Stimulated activated naive CD4-positive, alpha-beta T cell (primary cell): ENCODE measurements around the gene FARP2.
"Not testable (repeated sequence)": the region's sequence is repeated elsewhere in the genome, so short reads cannot be mapped to it uniquely, and the experiment has no call there.

Experiments
- DNase-seq, 6 experiments: peaks; one replicate each; lab custom pipeline; 2025; lab: John Stamatoyannopoulos, UW

Gene FARP2

DNA sequence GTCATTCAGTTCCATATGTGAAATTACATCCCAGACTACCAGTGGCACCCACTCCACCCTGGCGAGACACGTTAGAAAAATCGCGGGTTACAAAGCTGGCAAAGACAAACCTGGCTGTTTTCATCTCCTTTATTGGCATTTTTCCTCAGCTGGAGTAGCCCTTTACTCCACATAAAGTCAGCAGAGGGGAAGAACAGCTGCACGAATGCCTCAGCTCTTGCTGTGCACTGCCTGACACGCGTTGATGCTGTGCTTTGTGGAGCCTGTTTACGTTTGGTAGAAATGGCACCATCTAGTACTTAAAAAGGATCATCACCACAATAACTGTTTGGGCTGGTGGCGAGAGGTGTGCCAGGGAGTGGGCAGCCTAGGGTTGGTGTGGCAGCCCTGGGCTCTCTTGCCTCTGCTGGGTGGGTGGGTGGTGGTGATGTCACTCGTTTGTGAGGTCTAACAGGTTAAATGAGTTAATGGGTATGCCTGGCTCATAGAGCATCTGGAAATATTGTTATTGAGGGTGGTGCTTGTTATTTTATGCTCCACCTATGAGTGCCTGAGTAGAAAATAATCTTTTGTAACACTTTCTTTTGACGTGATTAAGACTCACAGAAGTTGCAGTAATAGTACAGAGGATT lies 16.4 kb downstream of the FARP2 start:
- DNase-seq, result no peak

DNA sequence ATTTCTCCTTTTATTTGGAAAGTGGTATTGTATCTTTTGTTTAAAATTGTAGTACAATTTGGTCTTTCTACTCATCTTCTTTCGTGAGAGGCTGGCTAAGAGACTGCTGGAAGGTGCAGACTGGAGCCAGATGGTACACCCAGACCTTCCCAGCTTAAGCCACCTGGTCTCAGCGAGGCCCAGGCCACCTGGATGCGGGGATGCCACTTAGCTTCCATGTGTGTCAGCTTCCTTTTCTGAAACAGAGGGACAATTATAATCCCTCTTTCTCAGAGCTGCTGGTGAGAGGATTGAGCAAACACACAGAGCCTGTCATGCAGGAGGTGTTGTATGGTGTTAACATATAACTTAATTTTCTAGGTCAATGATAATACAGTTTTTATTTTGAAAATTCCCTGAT lies 17.4 kb downstream of the FARP2 start:
- DNase-seq, result no peak

DNA sequence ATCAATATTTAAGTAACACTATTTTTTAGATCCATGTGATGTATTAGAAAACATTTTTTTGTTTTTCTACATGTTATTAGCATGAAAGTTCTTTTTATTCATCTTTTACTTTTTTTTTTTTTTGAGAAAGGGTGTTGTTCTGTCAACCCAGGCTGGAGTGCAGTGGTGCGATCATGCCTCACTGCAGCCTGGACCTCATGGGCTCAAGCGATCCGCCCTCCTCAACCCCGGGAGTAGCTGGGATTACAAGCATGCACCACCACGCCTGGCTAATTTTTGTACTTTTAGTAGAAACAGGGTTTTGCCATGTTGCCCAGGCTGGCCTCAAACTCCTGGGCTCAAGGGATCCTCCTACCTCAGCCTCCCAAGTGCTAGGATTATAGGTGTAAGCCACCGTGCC lies 17.8 kb downstream of the FARP2 start:
- not testable (repeated sequence) for DNase-seq

DNA sequence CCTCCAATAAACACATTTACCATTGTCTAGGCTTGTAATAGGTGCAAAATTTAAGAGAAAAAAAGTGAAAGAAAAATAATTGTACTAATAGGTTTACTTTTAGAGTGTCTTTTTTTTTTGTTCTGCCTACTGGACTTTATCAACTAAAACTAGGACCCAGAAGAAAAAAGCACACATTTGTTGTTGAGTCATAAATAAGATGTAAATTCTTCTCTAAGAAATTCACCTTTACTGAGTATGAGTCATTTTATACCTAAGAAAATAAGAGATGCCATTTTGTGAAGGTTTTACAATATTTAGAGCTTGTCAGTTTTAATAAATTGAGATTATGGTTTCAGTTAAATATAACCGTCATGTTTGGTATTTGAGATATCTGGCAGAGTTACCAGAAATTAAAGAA lies 19.2 kb downstream of the FARP2 start:
- DNase-seq, result no peak

DNA sequence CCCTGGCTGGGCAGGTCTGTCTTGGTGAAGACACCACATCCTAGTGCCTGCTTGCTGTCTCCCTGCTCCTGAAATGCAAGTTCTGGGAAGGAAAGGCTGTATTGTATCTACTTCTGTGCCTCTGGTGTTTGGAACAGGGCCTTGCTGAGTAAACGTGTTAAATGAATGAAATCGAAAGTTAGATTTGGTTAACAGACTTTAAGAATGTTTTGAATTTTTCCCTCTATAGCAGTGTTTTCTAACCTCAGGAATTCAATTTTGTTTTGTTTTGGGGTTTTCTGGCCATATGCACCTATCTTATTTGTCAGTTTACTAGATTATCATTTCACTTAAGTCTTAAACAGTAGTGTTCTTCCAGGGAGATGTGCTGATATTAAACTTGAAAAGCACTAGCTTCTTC lies 20.7 kb downstream of the FARP2 start:
- no peak for DNase-seq

DNA sequence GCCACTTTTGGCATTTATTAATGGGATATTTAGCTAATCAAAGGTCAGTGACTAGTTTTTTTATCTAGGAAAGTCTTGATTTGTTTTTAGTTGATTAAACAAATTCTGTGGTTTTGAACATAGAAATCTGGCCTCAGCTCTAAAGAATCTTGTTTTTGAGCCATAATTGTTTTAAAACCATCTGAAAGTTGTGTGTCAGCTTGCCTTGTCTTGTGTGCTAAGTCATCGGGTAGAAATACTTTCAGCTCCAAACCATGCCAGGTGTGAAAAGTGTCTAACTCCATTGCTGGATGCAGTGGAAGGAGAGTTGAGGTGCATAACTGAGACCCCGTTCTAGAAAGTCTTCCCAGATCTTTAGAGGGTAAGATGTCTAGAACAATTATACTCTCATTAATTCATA lies 22.7 kb downstream of the FARP2 start:
- DNase-seq, result no peak

DNA sequence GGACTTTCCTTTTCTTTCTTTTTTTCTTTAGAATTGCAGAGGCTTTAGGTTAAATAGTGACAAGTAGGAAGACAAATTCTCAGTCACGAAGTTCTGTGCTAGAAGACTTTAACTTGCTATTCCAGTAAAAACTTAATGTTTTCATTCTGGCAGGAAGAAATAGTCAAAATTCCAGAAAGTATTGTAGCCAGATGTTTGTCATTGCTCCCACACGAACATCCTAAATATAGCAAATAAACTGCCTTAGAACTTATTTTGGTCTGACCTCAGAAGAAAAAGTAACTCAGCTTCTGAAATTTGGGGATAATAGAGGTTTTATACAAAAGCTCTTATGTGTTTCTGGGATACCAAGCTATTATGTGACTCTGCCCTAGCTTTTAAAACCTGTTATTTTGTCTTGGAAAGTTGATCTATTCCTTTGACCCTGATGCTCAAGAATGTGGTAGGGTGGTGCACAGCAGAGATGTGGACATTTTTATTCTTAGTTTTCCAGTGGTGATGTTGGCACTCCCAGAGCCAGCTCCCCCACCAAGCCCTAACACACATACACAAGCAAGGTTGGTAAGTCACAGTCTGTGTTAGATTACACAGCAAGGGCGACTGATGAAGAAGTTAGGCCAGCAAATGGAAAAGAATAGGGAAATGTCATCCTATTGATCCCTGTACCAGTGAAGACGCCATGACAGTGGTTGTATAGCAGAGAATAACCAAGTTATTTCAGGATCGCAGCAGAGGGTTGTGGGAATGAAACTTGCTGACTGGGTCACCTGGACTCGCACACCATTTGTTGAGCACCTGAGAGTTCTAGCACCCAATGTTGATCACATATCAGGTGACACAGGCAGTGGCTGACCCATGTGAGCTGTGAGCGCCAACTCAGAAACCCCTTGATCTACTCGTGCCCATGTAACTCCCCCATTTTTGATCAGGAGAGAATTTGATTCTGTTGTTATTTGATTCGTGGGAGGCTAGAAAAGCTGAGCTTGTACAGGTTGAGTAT lies 23.7 kb downstream of the FARP2 start:
- no peak for DNase-seq

DNA sequence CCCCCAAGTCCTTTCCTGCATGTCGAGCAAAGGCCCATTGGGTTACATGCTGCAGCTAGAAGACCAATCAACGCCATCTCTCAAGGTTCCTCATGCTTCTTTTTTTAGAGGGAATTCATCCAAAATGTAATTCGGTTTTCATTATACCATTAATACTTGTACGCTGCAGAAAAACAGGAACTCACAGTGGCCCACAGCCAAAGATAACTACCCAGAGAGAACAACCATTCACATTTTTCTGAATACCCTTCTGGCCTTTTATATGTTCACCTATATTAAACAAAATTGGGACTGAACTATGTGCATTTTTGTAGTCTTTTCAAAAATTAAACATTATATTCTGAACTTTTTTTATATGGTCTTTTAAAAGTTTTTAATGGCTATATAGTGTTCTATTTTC lies 25.8 kb downstream of the FARP2 start:
- no peak for DNase-seq

DNA sequence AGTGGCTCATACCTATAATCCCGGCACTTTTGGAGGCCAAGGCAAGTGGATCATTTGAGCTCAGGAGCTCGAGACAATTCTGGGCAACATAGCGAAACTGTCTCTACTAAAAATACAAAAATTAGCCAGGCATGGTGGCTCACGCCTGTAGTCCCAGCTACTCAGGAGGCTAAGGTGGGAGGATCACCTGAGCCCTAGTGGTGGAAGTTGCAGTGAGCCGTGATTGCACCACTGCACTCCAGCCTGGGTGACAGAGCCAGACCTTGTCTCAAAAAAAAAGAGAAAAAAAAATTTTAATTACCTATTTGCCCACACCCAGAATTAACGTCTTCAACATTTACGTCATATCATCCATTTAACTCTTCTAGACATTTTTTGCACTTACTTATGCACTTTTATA lies 29.4 kb downstream of the FARP2 start:
- not testable (repeated sequence) for DNase-seq

DNA sequence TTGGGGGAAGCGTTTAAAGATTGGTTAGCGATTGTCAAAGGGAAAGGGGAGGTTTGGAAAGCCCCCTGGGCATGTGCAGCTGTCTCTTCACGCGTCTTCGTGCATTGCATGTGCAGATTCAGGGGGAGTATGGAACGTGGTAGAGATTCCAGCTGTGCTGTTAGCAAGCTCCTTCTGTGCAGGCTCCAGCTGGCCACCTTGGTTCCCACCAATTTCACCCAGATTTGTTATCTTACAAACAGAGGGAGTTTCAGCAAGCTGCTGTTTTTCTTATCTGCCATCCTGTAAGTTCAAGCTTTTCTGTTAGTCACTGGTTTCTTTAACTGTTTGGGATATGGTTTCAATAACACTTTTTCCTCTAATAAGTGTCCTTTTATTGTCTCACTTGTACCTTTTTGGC lies 30.4 kb downstream of the FARP2 start:
- no peak for DNase-seq

DNA sequence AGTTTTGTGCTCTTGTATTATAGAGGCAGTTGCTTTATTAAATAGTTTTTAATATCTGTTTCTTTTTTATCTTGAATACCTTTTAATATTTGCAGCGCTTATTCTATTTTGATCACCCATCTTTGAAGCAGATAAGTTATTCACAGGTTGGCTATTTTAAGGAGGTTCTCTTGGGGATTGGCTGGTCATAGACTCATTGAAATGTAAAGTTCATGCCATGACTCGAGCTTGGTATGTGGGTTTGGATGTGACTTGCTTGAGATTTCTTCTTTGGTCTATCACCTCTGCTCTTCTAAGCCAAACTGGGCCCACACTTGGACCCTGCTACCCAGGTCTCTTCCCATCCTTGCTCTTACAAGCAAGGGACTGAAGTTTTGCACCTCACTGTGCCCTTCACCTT lies 33.6 kb downstream of the FARP2 start:
- no peak for DNase-seq

DNA sequence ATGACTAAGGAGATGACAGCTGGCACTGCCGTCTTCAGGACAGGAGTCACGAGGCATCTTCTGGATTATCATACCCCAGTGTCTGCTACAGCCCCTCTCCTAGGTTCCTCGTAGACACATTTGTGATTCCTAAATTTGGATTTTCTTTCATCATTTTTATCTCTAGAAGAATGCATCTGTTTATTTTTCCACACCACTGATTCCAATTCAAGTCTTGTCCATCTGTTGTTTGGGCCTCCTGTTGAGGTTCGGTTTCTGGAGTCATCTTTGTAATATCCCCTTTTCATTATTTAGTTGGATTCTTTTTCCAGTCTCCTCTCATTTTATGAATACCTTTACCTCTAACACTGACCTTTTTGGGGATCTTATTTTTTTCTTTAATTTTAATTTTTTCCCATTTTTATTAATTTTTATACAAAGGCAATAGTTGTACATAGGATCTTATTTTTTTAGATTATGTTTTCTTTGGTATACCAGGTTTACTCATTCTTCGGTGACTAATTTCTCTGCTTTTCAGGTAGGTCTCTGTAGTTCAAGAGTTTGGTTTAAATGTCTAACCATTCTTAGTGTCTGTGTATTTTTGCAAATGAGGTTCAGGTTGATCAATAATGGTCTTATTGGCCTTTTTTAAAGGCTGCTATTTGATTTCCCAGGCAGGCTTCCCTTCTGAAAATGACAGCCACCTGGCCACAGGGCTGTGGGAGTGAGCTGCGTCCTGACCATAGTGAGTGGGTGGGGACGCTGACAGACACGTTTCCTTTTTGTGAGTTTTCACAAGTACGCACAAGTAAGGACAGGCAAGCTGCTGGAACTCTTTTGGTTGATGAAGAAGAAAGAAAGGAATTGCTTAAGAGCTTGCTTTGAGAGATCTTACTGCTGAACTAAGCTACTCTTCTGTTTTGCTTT lies 34.5 kb downstream of the FARP2 start:
- no peak for DNase-seq

DNA sequence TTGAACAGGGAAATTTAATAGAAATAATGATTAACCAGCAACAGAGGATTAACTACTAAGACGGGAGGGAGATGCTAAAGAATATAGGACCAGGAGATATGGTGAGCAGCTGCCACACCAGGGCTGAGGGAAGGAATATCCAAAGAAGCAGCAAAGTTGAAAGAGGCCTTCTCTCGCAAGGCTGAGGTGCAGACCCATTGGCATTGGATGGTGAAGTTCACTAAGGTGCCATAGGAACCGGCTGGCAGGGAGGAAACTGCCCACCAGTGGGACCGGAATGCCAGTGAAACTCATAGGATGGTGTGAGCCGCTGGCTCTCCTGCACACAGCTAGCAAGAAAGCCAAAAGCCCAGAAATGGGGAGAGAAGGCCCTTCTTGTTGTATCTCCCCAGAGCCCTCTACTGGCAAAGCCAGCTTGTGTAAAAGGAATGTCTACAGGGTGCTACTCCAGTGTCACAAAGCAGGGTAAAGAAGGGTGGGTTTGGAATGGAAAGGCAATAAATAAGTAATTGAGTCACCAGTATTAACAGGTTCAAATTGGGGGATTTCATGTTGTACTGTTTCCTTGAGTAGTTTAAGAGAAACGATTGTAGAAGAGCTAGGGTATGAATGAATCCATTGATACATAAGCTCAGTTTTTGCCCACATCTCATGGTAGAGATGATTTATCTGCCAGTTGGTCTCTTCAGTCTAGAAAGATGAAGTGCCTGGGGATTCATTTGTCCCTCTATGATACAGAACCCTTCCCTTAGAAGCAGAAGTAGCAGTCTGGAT lies 36.0 kb downstream of the FARP2 start:
- DNase-seq, result peak in 3 of 6 experiments; percentile 4 to 25 (median 7)

DNA sequence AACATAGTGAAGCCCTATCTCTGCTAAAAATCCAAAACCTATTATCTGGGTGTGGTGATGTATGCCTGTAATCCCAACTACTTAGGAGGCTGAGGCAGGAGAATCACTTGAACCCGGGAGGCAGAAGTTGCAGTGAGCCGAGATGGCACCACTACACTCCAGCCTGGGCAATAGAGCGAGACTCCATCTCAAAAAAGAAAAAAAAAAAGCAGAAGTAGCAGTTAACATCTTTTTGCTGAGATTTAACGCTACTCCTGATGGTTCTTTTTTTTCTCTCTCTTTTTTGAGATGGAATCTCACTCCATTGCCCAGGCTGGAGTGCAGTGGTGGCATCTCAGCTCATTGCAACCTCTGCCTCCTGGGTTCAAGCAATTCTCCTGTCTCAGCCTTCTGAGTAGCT lies 36.7 kb downstream of the FARP2 start:
- not testable (repeated sequence) for DNase-seq

DNA sequence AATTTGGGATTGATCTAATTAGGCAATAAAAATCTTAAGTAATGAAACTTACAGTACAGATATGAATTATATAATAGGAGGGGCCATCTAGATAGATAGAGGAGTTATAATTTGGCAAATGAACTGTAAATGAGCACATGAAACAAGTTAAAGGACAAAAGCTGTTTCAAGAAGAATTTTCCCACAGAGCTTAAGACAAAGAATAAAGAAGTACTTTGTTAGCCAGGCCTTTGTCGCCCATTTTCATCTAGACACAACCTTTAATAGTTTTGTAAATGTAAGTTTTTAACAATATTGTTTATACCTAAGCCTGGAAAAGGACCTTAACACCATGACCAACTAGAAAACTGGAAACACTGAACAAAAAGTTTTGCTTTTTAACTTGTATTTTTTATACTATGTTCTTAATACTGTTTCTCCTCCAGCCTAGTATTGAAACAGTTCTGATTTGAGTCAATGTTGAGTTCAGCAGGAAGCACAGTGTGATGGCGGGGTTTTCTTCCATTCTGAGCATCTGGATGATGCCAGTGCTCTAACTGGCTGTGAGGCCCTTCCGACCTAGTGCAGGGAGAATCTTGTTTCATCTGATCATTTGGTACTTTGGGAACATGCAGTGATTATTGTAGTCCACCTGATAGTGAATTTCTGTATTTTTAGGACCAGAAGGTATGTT lies 37.6 kb downstream of the FARP2 start:
- no peak for DNase-seq

DNA sequence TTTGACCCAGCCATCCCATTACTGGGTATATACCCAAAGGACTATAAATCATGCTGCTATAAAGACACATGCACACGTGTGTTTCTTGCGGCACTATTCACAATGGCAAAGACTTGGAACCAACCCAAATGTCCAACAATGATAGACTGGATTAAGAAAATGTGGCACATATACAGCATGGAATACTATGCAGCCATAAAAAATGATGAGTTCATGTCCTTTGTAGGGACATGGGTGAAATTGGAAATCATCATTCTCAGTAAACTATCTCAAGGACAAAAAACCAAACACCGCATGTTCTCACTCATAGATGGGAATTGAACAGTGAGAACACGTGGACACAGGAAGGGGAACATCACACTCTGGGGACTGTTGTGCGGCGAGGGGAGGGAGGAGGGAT lies 40.7 kb downstream of the FARP2 start:
- DNase-seq, result not testable (repeated sequence)

DNA sequence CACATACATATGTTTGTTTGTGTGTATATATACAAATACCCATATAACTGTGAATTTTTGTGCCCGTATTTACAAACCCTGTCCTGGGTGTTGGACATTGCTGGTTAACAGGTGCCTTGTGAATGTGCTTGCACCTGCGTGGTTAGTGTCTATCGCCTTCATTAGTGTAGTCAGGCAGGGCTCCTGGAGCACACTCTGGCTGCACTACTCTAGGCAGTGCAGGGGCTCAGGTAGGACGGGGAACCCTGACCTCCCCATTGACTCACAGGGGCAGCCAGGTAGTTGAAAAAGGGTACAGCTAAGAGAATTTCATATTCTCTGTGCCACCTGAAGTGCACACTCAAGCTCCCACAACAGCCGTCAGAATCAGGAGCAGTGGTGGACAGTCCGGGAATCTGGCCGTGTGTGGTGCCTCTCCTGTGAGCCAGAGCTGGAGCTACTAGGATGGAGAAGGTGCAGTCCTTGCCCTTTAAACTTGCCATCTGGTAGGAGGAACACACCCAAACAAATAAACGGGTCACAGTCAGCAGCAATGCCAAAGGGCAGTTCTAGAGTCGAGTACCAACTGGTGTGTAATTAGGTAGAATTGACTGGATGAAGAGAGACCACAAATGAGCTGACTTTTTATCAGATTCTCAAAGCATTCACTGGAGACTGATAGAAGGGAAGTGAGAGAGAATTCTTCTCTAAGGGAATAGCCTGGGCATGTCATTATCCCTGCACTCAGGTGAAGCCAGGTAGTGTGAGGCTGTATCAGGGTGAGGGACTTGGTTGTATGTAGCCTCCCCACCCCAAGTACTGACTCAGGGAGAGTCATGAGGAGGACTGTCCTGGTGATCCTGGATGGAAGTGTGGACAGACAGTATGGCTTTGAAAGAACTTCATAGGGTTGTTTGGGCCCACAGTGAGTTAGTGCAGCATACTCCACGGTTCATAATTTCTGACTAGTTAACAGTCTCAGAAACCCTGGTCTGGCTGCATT lies 44.1 kb downstream of the FARP2 start:
- DNase-seq, result no peak

DNA sequence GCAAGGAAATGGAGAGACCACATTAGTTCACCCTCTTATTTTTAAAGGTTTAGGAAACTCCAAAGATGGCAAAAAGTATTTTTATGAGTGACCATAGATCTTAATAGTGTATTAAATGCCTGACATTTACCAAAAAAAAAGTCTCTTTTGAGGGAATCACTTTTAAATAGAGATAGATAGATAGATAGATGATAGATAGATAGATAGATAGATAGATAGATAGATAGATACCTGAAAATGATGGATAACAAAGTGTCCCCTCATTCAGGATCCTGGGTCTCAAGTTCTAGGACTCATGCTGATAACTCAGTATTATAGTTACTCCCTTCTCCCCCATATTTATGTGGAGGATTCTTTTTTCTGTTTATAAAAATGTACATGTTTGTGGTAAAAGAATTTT lies 52.8 kb downstream of the FARP2 start:
- DNase-seq, result no peak

DNA sequence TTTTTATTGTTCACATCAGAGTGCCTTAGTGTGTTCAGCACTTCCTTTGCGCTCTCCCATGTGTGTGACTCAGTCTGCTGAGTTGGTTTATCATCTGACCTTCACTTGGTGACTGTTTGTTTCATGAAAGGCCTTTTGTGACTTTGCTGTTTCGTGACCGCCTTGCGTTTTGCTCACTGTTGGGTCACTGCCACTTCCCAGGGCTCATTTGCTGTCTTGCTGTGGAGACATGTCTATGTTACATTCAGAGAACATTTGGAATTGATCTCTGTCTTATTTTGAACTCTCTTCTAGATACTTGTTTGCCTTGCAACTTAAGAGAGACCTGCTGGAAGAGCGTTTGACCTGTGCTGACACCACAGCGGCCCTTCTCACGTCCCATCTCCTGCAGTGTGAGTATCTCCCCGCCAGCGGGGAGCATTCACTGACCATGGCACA lies 54.7 kb downstream of the FARP2 start:
- DNase-seq, result no peak

DNA sequence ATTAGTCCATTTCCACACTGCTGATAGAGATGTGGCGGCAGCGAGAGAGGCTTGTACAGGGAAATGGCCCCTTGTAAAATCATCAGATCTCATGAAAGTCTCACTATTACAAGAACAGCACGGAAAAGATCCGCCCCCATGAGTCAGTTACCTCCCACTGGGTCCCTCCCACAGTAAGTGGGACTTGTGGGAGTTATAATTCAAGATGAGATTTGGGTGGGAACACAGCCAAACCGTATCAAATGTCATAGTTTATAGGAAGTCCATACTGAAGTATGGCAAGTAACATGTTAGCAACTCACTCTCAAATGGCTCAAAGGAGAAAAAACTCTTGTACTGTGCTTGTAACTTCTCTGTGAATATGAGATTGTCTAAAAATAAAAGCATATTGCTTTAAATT lies 56.1 kb downstream of the FARP2 start:
- no peak for DNase-seq
